CD4-positive, alpha-beta memory T cell (primary cell): ENCODE measurements around the gene TCERG1L. TPM values are rescaled to one million over a fixed set of nuclear protein-coding genes. Genes with fewer than 3 reads are reported as not detected.

ENCODE experiments used
- CTCF ChIA-PET: fragments of 350-600 bp; sonication (Branson Sonifier 250); formaldehyde crosslinking; loops from one replicate; lab custom pipeline; 2021; ENCODE audit warnings: inconsistent platforms; ENCODE audit not compliant: partially characterized antibody; lab: Charles Lee
- POLR2A ChIA-PET: fragments of 350-600 bp; sonication (Branson Sonifier 250); formaldehyde crosslinking; loops from one replicate; lab custom pipeline; 2021; ENCODE audit not compliant: partially characterized antibody; lab: Charles Lee
- DNase-seq, 5 donors: peaks; one replicate each; pipeline versions ENCODE4 v3.0.0 to v3.0.0-alpha.2; 2020 to 2022; ENCODE audit warnings: mixed read lengths in 1 of 5
- H3K27ac ChIP-seq: one replicate; pipeline ENCODE4 v1.7.0; 2013; ENCODE audit warnings: low read depth, low read length
- H3K27me3 ChIP-seq: 2 replicates; pipeline ENCODE4 v1.7.0; 2013; ENCODE audit warnings: mild to moderate bottlenecking, low read length, moderate library complexity; ENCODE audit not compliant: insufficient read depth
- H3K36me3 ChIP-seq: 2 replicates; pipeline ENCODE4 v1.7.0; 2013; ENCODE audit warnings: mild to moderate bottlenecking, low read length, moderate library complexity; ENCODE audit not compliant: insufficient read depth
- H3K4me1 ChIP-seq: 2 replicates; pipeline ENCODE4 v1.7.0; 2013; ENCODE audit warnings: mild to moderate bottlenecking, low read length, moderate library complexity; ENCODE audit not compliant: insufficient read depth
- H3K4me3 ChIP-seq, 2 donors: one replicate each; pipeline ENCODE4 v1.7.0; 2013; ENCODE audit warnings: low read length in 2 of 2, mild to moderate bottlenecking in 1 of 2
- H3K9me3 ChIP-seq, 2 donors: one replicate each; pipeline ENCODE4 v1.7.0; 2013; ENCODE audit warnings: low read length in 2 of 2, control low read depth in 1 of 2; ENCODE audit not compliant: control insufficient read depth in 1 of 2
- H3K27ac Mint-ChIP-seq, 7 donors: one replicate each; pipeline ENCODE4 v1.8.0; 2020 to 2021; ENCODE audit warnings: mixed read lengths in 7 of 7, mild to moderate bottlenecking in 6 of 7, inconsistent platforms in 3 of 7, moderate library complexity in 3 of 7
- H3K27me3 Mint-ChIP-seq, 2 donors: one replicate each; pipeline ENCODE4 v1.8.0; 2020 to 2021; ENCODE audit warnings: mixed read lengths in 2 of 2
- H3K36me3 Mint-ChIP-seq, 2 donors: one replicate each; pipeline ENCODE4 v1.8.0; 2020 to 2021; ENCODE audit warnings: mixed read lengths in 2 of 2, inconsistent platforms in 1 of 2, mild to moderate bottlenecking in 1 of 2
- H3K4me1 Mint-ChIP-seq, 4 donors: one replicate each; pipeline ENCODE4 v1.8.0; 2020 to 2021; ENCODE audit warnings: mixed read lengths in 4 of 4, mild to moderate bottlenecking in 1 of 4
- H3K4me3 Mint-ChIP-seq, 8 donors: one replicate each; pipeline ENCODE4 v1.8.0; 2020 to 2021; ENCODE audit warnings: mixed read lengths in 8 of 8, mild to moderate bottlenecking in 7 of 8, moderate library complexity in 6 of 8, inconsistent platforms in 3 of 8
- H3K9me3 Mint-ChIP-seq, 8 donors: one replicate each; pipeline ENCODE4 v1.8.0; 2020 to 2021; ENCODE audit warnings: mixed read lengths in 8 of 8, mild to moderate bottlenecking in 5 of 8, inconsistent platforms in 3 of 8, moderate library complexity in 1 of 8
- intact Hi-C: fragments of 100-400 bp; cut with micrococcal nuclease; formaldehyde crosslinking; loops from one replicate; pipeline ENCODE4 v1.15.1; 2023
- polyA plus RNA-seq, 2 donors: library from polyadenylated mRNA; unstranded; fragments of 300-500 nt; fragmentation: Illumina TruSeq; gene quantifications; one replicate each; pipeline ENCODE4 v1.2.3, GENCODE V29; 2021
- total RNA-seq, 2 experiments: library from RNA; stranded (reverse); gene quantifications; one replicate each; pipeline ENCODE4 v1.2.3, GENCODE V29; 2021

Gene TCERG1L
- total and polyA plus RNA-seq, 4 experiments from 2014 or later = not detected

DNA sequence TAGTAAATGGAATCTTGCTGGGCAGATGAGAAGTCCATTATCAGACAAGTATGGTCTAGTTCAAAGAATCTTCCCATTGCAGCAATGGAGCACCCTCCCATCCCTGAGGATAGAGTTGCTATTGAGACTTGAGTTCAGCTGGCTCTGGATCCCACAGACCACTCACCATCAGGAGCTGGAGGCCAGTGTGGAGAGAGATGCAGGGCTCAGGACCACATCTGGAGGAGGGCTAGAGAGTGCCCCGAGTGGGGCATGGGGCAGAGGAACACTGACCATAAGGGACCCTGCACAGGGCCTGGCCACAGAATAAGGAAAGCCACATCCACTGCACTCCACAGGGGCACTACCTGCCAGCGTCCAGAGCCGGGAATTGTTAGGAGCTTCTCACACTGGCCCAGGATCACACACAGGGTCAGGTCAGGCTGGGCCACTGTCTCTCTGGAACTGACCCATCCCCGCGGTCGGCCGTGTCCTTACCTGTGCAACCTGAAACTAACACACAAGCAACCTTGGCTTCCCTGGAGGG is 41.3 kb upstream of the TCERG1L start:
- no peaks in the 10 kb centered on the region for H3K4me1 ChIP-seq
- H3K27ac ChIP-seq = no peak overlapping the region
- no peak overlapping the region for H3K4me3 Mint-ChIP-seq
- H3K9me3 Mint-ChIP-seq = peaks cover 0 to 16% (median 4%) of the 10 kb centered on the region in 8 donors
- ChIA-PET CTCF (no interaction called here), POLR2A (no interaction called here)
- intact Hi-C loops = no loop called here
- no peak overlapping the region for H3K27ac Mint-ChIP-seq
- H3K4me3 ChIP-seq = no peak overlapping the region
- DNase-seq = no peak
- H3K36me3 Mint-ChIP-seq = no peaks in the 10 kb centered on the region
- H3K9me3 ChIP-seq = no peaks in the 10 kb centered on the region
- no peaks in the 10 kb centered on the region for H3K36me3 ChIP-seq
- no peaks in the 10 kb centered on the region for H3K27me3 Mint-ChIP-seq
- no peaks in the 10 kb centered on the region for H3K4me1 Mint-ChIP-seq
- H3K27me3 ChIP-seq = no peaks in the 10 kb centered on the region

DNA sequence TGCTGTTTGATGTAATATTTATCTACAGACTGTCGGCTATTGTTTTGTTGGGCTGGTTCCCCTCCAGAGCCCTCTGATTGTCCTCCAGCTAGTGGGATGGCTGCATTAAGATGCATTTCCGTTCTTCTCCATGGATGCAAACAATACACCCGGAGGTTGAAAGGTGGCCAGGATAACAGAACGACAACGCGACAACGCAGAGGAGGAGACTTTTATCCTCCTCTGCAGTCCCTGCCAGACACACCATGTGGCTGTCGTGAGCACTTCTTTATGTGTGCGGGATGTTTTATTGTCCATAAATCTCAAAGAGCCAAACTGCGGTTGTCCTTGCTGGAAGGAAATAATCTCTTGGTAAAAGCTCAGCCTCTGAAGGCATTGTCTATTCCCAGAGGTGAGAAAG is 39.1 kb upstream of the TCERG1L start:
- Mint-ChIP-seq H3K27me3 (no peaks in the 10 kb centered on the region), H3K9me3 (peaks cover 3 to 16% (median 5%) of the 10 kb centered on the region in 8 donors), H3K4me3 (no peak overlapping the region), H3K4me1 (no peaks in the 10 kb centered on the region), H3K36me3 (no peaks in the 10 kb centered on the region), H3K27ac (no peak overlapping the region)
- ChIA-PET POLR2A (no interaction called here), CTCF (no interaction called here)
- intact Hi-C loops = no loop called here
- no peaks in the 10 kb centered on the region for H3K4me1 ChIP-seq
- H3K36me3 ChIP-seq = no peaks in the 10 kb centered on the region
- H3K4me3 ChIP-seq = no peak overlapping the region
- no peaks in the 10 kb centered on the region for H3K27me3 ChIP-seq
- H3K27ac ChIP-seq = no peak overlapping the region
- no peaks in the 10 kb centered on the region for H3K9me3 ChIP-seq
- no peak for DNase-seq

DNA sequence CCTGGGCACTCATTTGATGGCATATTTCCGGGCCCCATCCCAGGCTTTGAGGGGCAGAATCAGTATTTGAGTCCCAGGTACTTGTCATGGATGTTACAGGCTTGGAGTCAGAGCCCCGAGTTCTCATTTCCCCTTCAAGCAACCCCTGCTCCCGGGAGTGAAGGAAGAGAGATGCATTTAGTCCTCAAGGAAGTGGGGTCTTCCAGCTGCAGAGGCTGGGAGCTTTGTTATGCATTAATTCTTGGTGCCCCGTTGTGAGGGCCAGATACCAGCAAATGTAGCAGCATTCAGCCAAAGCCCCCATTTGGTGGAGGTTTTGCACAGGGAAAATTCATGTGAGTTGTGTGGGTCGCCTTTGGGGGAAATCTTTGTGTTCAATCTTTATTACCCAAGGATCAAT is 38.7 kb upstream of the TCERG1L start:
- H3K9me3 ChIP-seq = no peaks in the 10 kb centered on the region
- H3K27me3 ChIP-seq = no peaks in the 10 kb centered on the region
- H3K4me1 Mint-ChIP-seq = no peaks in the 10 kb centered on the region
- H3K9me3 Mint-ChIP-seq = peaks cover 3 to 16% (median 5%) of the 10 kb centered on the region in 8 donors
- no peaks in the 10 kb centered on the region for H3K4me1 ChIP-seq
- no peak overlapping the region for H3K27ac ChIP-seq
- H3K4me3 Mint-ChIP-seq = no peak overlapping the region
- intact Hi-C loops = no loop called here
- H3K27ac Mint-ChIP-seq = no peak overlapping the region
- H3K36me3 Mint-ChIP-seq = no peaks in the 10 kb centered on the region
- no peak for DNase-seq
- POLR2A ChIA-PET = no interaction called here
- no peaks in the 10 kb centered on the region for H3K27me3 Mint-ChIP-seq
- CTCF ChIA-PET = no interaction called here
- no peaks in the 10 kb centered on the region for H3K36me3 ChIP-seq
- H3K4me3 ChIP-seq = no peak overlapping the region

DNA sequence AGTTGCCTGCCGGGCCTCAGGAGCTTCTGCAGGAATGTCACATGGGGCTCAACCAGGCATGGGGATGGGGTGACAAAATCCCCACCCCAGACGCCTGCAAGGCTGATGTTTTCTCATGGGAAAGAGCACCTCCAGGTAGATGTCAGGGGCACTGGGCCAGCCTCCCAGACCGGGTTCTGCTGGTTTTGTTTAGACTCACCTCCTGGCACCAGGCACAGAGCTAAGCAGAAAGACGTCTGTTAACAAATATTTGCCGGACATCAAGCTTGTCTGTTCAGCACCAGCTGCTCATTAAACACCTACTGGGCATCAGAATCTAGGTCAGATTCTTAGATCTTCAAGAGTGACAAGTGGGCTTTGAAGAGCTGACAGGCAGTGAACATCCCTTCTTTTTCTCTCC is 34.9 kb upstream of the TCERG1L start:
- no peak for DNase-seq
- Histone ChIP-seq H3K4me1 (no peaks in the 10 kb centered on the region), H3K9me3 (no peaks in the 10 kb centered on the region), H3K36me3 (no peaks in the 10 kb centered on the region), H3K27ac (no peak overlapping the region), H3K4me3 (no peak overlapping the region), H3K27me3 (no peaks in the 10 kb centered on the region)
- Mint-ChIP-seq H3K9me3 (peaks cover 0 to 12% (median 4%) of the 10 kb centered on the region in 8 donors), H3K4me3 (no peak overlapping the region), H3K4me1 (no peaks in the 10 kb centered on the region), H3K36me3 (no peaks in the 10 kb centered on the region), H3K27ac (no peak overlapping the region), H3K27me3 (no peaks in the 10 kb centered on the region)
- intact Hi-C loops = no loop called here
- ChIA-PET POLR2A (no interaction called here), CTCF (no interaction called here)

DNA sequence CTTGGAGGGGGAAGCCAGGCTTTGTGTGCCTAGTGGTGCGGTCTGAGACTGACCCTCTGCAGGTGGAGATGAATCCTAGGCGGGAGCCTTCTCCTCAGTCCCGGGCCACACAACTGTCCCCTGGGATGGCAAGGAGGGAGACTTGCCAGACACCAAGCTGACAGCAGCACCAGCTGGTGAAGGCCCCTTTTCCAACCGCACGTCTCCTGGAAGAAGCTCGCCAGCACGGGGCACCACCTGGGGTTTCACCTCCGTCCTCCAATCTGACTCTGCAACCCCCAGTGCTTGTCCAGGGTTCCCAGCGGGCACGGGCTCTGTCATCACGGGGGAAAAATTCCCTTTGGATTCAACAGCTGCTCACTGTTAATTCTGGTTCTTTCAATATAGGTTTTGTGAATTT is 34.2 kb upstream of the TCERG1L start:
- POLR2A ChIA-PET = no interaction called here
- Mint-ChIP-seq H3K27me3 (no peaks in the 10 kb centered on the region), H3K36me3 (no peaks in the 10 kb centered on the region), H3K4me3 (no peak overlapping the region), H3K4me1 (no peaks in the 10 kb centered on the region), H3K27ac (no peak overlapping the region), H3K9me3 (peaks cover 0 to 10% (median 5%) of the 10 kb centered on the region in 8 donors)
- intact Hi-C loops = no loop called here
- CTCF ChIA-PET = no interaction called here
- Histone ChIP-seq H3K9me3 (no peaks in the 10 kb centered on the region), H3K4me3 (no peak overlapping the region), H3K36me3 (no peaks in the 10 kb centered on the region), H3K27me3 (no peaks in the 10 kb centered on the region), H3K4me1 (no peaks in the 10 kb centered on the region), H3K27ac (no peak overlapping the region)
- DNase-seq = no peak

DNA sequence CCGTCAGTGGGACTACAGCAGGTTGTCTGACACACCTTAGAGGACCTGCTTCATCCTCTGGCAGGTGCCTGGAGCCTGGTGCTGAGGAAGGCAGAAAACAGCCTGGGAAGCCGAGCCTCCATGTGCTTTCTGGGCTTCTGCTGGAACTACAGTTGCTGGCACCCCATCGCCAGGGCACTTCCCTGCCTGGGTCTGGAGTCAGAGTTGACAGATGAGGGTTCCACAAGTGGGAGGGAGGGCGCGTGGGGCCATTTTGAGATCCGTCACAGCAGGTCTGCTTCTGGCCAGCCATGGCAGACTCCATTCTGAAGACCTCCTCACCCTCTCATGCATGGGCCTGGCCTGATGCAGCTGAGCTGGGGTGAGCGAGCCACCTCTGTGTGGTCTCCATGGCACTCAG is 33.2 kb upstream of the TCERG1L start:
- intact Hi-C loops = no loop called here
- no peak for DNase-seq
- no peaks in the 10 kb centered on the region for H3K4me1 Mint-ChIP-seq
- H3K4me3 ChIP-seq = no peak overlapping the region
- H3K9me3 ChIP-seq = no peaks in the 10 kb centered on the region
- CTCF ChIA-PET = no interaction called here
- no peaks in the 10 kb centered on the region for H3K36me3 Mint-ChIP-seq
- no peak overlapping the region for H3K27ac ChIP-seq
- no peaks in the 10 kb centered on the region for H3K27me3 ChIP-seq
- no peak overlapping the region for H3K4me3 Mint-ChIP-seq
- H3K4me1 ChIP-seq = no peaks in the 10 kb centered on the region
- no peaks in the 10 kb centered on the region for H3K27me3 Mint-ChIP-seq
- no peaks in the 10 kb centered on the region for H3K36me3 ChIP-seq
- POLR2A ChIA-PET = no interaction called here
- H3K9me3 Mint-ChIP-seq = peaks cover 0 to 10% (median 3%) of the 10 kb centered on the region in 8 donors
- H3K27ac Mint-ChIP-seq = no peak overlapping the region

DNA sequence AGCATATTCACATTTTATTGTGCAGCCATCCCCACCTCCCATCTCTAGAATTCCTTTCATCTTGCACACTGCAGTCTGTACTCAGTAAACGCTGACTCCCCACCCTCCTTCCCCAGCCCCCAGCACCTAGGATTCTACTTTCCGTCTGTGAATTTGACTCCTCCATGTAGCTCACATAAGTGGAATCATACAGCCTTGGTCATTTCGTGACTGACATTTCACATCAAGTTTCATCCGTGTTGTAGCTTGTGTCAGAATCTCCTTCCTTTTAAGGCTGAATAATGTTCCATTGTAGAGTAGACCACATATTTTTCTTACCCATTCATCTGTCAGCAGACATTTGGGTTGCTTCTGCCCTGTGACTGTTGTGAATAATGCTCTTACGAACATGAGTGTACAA is 26.2 kb upstream of the TCERG1L start:
- H3K27ac ChIP-seq = no peak overlapping the region
- Mint-ChIP-seq H3K27ac (no peak overlapping the region), H3K4me3 (no peak overlapping the region), H3K9me3 (peaks cover 0 to 26% (median 4%) of the 10 kb centered on the region in 8 donors), H3K4me1 (no peaks in the 10 kb centered on the region), H3K27me3 (peaks cover 0 to 4% of the 10 kb centered on the region in 2 donors), H3K36me3 (no peaks in the 10 kb centered on the region)
- ChIA-PET POLR2A (no interaction called here), CTCF (no interaction called here)
- no peaks in the 10 kb centered on the region for H3K4me1 ChIP-seq
- H3K36me3 ChIP-seq = no peaks in the 10 kb centered on the region
- no peaks in the 10 kb centered on the region for H3K27me3 ChIP-seq
- no peak for DNase-seq
- no peaks in the 10 kb centered on the region for H3K9me3 ChIP-seq
- no peak overlapping the region for H3K4me3 ChIP-seq
- intact Hi-C loops = no loop called here

DNA sequence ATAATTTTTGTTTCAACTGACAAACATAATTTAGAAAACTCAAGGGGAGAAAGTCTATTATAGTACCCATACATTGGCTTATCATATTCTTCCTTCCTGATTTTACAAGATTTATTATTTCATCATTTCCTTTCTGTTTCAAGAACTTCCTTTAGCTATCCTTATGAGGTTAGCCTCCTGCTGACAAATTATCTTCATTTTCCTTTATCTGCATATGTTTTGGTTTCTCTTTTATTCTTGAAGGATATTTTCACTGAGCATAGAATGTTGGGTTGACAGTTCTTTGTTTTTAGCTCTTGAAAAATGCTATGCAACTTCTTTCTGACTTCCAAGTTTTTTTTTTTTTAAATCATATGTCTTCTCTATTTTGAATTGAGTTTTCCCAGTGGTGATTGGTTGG is 21.3 kb upstream of the TCERG1L start:
- Mint-ChIP-seq H3K4me3 (no peak overlapping the region), H3K9me3 (peaks cover 0 to 12% (median 3%) of the 10 kb centered on the region in 8 donors), H3K4me1 (no peaks in the 10 kb centered on the region), H3K36me3 (no peaks in the 10 kb centered on the region), H3K27me3 (no peaks in the 10 kb centered on the region), H3K27ac (no peak overlapping the region)
- Histone ChIP-seq H3K4me3 (no peak overlapping the region), H3K9me3 (no peaks in the 10 kb centered on the region), H3K27me3 (no peaks in the 10 kb centered on the region), H3K27ac (no peak overlapping the region), H3K4me1 (no peaks in the 10 kb centered on the region), H3K36me3 (no peaks in the 10 kb centered on the region)
- intact Hi-C loops = no loop called here
- no peak for DNase-seq
- CTCF ChIA-PET = no interaction called here
- POLR2A ChIA-PET = no interaction called here
